Esophagus muscularis mucosa (tissue), 4 donors: ENCODE data around the gene HIF1AN.

ENCODE experiments used
- CTCF ChIP-seq, 3 experiments: fragments of 200-600 bp in 2 of 3; fragments of 450-650 bp in 1 of 3; sonication (generic) in 2 of 3; IDR thresholded peaks; one replicate each; pipeline ENCODE4 v1.5.1; 2017 to 2019; ENCODE audit warnings: antibody characterized with exemption in 3 of 3, mild to moderate bottlenecking in 2 of 3, moderate library complexity in 1 of 3
- EP300 ChIP-seq: sonication (generic); formaldehyde crosslinking; IDR thresholded peaks from one replicate; pipeline ENCODE4 v1.6.1; 2017; ENCODE audit warnings: antibody characterized with exemption
- POLR2A ChIP-seq: fragments of 450-650 bp; IDR thresholded peaks from one replicate; pipeline ENCODE4 v1.6.1; 2017; ENCODE audit warnings: antibody characterized with exemption, moderate library complexity, mild to moderate bottlenecking, low read depth
- POLR2AphosphoS5 ChIP-seq, 2 donors: sonication (generic); formaldehyde crosslinking; IDR thresholded peaks; one replicate each; pipeline ENCODE4 v1.6.1; 2017; ENCODE audit warnings: antibody characterized with exemption in 2 of 2

DNA sequence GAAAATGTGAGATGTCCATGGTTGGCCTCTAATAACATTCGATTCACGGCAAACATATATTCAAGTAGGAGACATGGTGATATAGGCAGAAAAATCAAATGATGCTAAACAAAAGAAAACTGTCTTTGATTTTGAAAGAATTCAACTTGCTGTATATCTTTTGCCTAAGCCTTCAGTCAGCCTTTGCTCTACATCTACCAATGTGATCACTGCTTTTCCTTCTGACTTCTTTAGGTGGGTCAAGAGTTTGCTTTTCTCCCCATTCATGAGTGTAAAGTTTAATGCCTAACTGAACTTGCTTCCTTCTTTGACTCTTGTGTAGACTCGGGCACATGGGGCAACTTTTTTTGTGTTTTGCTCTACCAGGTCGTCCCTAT is 417 bp upstream of the HIF1AN start:
- TF ChIP-seq POLR2A = no peak
- no peak for TF ChIP-seq CTCF (IDR thresholded peaks at IDR 0.05)
- TF ChIP-seq EP300 = no peak
- TF ChIP-seq POLR2AphosphoS5 (IDR thresholded peaks at IDR 0.05) = no peak
